Measurements from ENCODE around the gene PSMD4.

Gene PSMD4

DNA sequence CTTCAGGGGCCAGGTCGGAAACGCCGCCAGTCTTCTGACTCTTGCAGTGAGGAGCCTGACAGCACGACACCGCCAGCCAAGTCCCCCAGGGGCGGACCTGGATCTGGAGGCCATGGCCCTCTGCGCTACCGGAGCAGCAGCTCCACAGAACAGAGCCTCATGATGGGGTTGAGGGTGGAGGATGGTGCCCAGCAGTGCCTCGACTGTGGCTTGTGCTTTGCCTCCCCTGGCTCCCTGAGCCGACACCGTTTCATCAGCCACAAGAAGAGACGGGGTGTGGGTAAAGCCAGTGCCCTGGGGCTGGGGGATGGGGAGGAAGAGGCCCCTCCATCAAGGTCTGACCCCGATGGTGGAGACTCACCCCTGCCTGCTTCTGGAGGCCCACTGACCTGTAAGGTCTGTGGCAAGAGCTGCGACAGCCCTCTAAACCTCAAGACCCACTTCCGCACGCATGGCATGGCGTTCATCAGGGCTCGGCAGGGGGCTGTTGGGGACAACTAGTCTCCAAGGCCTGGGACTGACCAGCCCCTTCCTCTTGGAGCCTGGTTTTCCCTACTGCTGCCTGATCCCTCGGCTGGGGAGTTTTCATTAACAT, 36.3 kb downstream of the PSMD4 start:
- peaks cover 18% of the 10 kb centered on the region for H3K4me1 Mint-ChIP-seq
- no peaks in the 10 kb centered on the region for H3K27me3 Mint-ChIP-seq (ENCODE audit: low read depth, poor library complexity)
- H3K27ac Mint-ChIP-seq, result peak overlapping the region; percentile 51
- no peak for DNase-seq
- TF ChIP-seq, protein P1, sequence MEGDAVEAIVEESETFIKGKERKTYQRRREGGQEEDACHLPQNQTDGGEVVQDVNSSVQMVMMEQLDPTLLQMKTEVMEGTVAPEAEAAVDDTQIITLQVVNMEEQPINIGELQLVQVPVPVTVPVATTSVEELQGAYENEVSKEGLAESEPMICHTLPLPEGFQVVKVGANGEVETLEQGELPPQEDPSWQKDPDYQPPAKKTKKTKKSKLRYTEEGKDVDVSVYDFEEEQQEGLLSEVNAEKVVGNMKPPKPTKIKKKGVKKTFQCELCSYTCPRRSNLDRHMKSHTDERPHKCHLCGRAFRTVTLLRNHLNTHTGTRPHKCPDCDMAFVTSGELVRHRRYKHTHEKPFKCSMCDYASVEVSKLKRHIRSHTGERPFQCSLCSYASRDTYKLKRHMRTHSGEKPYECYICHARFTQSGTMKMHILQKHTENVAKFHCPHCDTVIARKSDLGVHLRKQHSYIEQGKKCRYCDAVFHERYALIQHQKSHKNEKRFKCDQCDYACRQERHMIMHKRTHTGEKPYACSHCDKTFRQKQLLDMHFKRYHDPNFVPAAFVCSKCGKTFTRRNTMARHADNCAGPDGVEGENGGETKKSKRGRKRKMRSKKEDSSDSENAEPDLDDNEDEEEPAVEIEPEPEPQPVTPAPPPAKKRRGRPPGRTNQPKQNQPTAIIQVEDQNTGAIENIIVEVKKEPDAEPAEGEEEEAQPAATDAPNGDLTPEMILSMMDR (IDR thresholded peaks at IDR 0.05), result no peak
- no peaks in the 10 kb centered on the region for H3K9me3 Mint-ChIP-seq
- H3K4me3 Mint-ChIP-seq, result no peak overlapping the region
- peaks cover 27% of the 10 kb centered on the region for H3K36me3 Mint-ChIP-seq (ENCODE audit: low read depth)

DNA sequence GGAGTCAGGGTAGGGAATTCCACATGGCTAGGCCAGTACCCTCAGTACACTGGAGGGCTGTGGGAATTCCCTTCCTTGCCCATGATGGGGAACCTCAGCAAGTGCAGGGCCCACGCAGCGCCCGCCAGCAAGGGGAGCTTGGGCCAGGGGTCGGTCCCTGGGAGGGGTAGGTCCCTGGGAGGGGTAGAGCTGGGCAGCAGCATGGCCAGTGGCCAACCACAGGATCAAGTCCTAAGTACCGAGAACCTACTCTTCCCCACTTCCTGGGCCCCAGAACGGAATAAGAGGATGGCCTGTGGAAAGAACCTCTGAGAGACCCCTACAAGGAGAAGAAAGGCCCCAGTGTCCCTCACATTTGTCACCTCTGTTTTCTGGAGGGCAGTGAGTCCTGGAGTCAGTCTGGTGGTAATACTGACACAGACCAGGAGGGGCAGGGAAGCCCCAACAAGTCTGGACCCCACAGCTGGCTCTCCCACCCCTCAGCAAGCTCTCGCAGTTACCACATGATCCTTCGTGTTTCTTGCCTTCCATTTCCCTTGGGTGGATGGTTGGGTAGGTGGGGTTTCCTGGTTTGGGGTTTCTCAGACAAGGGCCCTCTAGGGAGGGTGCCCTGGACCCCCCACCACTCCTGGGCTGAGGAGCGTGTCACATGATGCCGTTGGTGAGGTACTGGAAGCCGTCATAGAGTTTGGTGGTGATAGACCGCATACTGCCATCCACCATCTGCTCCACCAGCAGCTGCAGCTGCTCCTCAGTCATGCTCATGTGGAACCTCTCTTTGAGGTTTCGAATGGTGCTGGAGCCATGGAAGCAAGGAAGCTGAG, 37.9 kb downstream of the PSMD4 start:
- no peaks in the 10 kb centered on the region for H3K27me3 Mint-ChIP-seq (ENCODE audit: low read depth, poor library complexity)
- peak overlapping the region; percentile 91 for H3K27ac Mint-ChIP-seq
- no peaks in the 10 kb centered on the region for H3K9me3 Mint-ChIP-seq
- H3K4me3 Mint-ChIP-seq, result no peak overlapping the region
- peaks cover 27% of the 10 kb centered on the region for H3K36me3 Mint-ChIP-seq (ENCODE audit: low read depth)
- no peak for DNase-seq
- TF ChIP-seq, protein P1 (IDR thresholded peaks at IDR 0.05), result no peak
- H3K4me1 Mint-ChIP-seq, result peaks cover 14% of the 10 kb centered on the region

DNA sequence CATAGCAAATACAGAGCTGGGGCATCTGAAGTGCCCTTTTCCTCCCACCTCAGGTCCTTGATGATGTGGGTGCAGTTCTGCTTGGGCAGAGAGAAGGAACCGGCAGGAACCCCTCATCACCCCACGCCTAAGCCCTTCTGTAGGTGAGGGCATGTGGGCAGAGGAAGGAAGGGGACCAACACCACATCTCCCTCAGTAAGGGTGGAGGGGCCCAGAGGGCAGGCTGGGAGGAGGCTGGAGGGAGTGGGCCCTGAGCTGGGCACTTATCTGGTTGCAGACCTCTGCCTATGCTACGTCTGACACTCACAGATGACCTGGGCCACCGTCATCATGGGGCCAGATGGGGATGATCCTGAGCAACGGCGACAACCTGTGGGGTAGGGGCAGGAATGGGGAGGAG, 38.6 kb downstream of the PSMD4 start:
- H3K36me3 Mint-ChIP-seq (ENCODE audit: low read depth), result peaks cover 34% of the 10 kb centered on the region

DNA sequence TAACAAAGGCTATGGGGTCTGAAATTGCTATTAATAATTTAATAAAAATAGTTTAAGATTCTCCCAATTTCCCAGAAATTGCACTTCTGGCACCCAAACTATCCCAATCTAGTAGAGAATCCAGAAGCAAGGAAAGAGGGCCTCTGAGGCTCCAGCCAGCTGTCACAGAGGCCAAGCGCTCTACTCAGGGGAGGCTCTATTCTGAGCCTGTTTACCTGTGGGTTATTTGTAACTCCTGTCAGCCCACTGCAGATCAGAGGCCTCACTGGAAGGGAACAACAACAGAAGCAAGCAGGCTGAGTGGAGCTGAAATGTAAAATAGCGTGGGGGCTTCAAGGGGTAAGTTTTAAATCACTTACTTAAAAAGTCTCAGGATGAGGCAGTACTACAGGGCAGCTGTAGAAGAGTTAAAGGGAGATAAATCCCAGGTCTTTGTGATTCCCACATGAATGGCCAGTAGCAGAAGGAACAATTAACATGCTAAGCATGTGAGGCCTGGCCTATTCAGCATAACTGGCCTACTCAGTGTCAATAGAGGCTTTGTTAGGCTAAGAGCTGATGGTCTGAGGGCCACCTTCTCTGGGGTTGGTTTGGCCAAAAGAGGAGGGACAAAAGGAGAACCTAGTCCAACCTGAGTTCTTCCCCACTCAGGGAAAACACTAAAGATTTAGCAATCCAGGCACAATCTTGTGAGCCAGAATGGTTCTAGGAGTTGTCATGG, 40.4 kb downstream of the PSMD4 start:
- Mint-ChIP-seq H3K4me1 (peaks cover 14% of the 10 kb centered on the region), H3K27me3 (ENCODE audit: low read depth, poor library complexity) (no peaks in the 10 kb centered on the region), H3K36me3 (ENCODE audit: low read depth) (peaks cover 43% of the 10 kb centered on the region), H3K27ac (peak overlapping the region; percentile 85), H3K4me3 (no peak overlapping the region), H3K9me3 (no peaks in the 10 kb centered on the region)
- DNase-seq, result no peak
- TF ChIP-seq, protein P1 (IDR thresholded peaks at IDR 0.05), result no peak

More for the DNA sequence above, 38.6 kb downstream of the PSMD4 start:
- Mint-ChIP-seq H3K27me3 (ENCODE audit: low read depth, poor library complexity) (no peaks in the 10 kb centered on the region), H3K4me1 (peaks cover 14% of the 10 kb centered on the region), H3K4me3 (no peak overlapping the region), H3K27ac (no peak overlapping the region), H3K9me3 (no peaks in the 10 kb centered on the region)
- no peak for DNase-seq
- TF ChIP-seq, protein P1 (IDR thresholded peaks at IDR 0.05), result no peak

DNA sequence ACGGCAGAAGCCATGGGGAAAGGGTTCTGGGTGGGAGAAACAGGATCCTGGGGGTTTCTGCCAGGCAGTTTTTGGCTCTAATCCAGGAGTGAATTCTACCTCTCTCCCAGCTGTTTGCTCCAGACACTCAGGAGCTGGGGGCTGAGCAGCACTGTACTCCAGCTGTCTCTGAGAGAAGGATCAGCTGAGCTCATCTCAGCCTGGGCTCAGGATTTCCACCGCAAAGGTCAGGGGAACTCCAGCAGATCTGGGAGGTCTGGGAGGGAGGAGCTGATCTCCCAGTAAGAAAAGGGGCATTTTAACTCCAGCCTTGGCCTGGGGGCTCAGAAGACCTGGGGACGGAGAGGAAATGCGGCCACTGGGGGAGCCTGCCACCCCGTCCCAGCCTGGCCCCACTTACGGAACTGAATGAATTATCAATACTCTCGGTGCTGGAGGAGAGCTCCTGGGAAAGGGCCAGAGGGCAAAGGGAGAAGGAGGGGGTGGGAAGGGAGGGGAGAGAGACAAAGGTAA, 55.3 kb downstream of the PSMD4 start:
- Mint-ChIP-seq H3K9me3 (no peaks in the 10 kb centered on the region), H3K27ac (peak overlapping the region; percentile 77), H3K36me3 (ENCODE audit: low read depth) (peaks cover 55% of the 10 kb centered on the region), H3K4me3 (no peak overlapping the region), H3K4me1 (peaks cover 32% of the 10 kb centered on the region), H3K27me3 (ENCODE audit: low read depth, poor library complexity) (no peaks in the 10 kb centered on the region)
- TF ChIP-seq, protein P1 (IDR thresholded peaks at IDR 0.05), result no peak
- no peak for DNase-seq
